ENCODE data around the gene TOX4.

The TOX4 gene

GRCh38 chr14:21501568-21501967 is 24.6 kb downstream of the TOX4 start:
- in situ Hi-C loops (cut with HindIII; ENCODE audit: low sequenced_read_pairs) = no loop called here

- in situ Hi-C loops (cut with HindIII; ENCODE audit: low sequenced_read_pairs) = no loop called here
Observed at GRCh38 chr14:21503376-21503775, 26.4 kb downstream of the TOX4 start.

GRCh38 chr14:21505012-21505553 is 28.1 kb downstream of the TOX4 start:
- in situ Hi-C loops (cut with HindIII; ENCODE audit: low sequenced_read_pairs) = no loop called here

- in situ Hi-C loops (cut with HindIII; ENCODE audit: low sequenced_read_pairs) = no loop called here
Observed at GRCh38 chr14:21506557-21506956, 29.6 kb downstream of the TOX4 start.

GRCh38 chr14:21509432-21510143 is 32.6 kb downstream of the TOX4 start:
- in situ Hi-C loops (cut with HindIII; ENCODE audit: low sequenced_read_pairs) = no loop called here

- in situ Hi-C loops (cut with HindIII; ENCODE audit: low sequenced_read_pairs) = no loop called here
Observed at GRCh38 chr14:21510735-21511657, 34.0 kb downstream of the TOX4 start, which contains the start of gene METTL3. Gene METTL3, minus strand, starts transcription at chr14:21511340. Its CDS starts 117 bp downstream, at chr14:21511223.

GRCh38 chr14:21514341-21514740 is 37.3 kb downstream of the TOX4 start:
- in situ Hi-C loops (cut with HindIII; ENCODE audit: low sequenced_read_pairs) = no loop called here

- in situ Hi-C loops (cut with HindIII; ENCODE audit: low sequenced_read_pairs) = no loop called here
Observed at GRCh38 chr14:21518725-21519124, 41.7 kb downstream of the TOX4 start.

GRCh38 chr14:21520767-21521166 is 43.8 kb downstream of the TOX4 start:
- in situ Hi-C loops (cut with HindIII; ENCODE audit: low sequenced_read_pairs) = no loop called here

- in situ Hi-C loops (cut with HindIII; ENCODE audit: low sequenced_read_pairs) = no loop called here
Observed at GRCh38 chr14:21521501-21521900, 44.5 kb downstream of the TOX4 start.

- in situ Hi-C loops (cut with HindIII; ENCODE audit: low sequenced_read_pairs) = no loop called here
Observed at GRCh38 chr14:21523203-21523602, 46.2 kb downstream of the TOX4 start.

- in situ Hi-C loops (cut with HindIII; ENCODE audit: low sequenced_read_pairs) = no loop called here
Observed at GRCh38 chr14:21524575-21525490, 47.8 kb downstream of the TOX4 start.

- in situ Hi-C loops (cut with HindIII; ENCODE audit: low sequenced_read_pairs) = no loop called here
Observed at GRCh38 chr14:21525571-21525961, 48.6 kb downstream of the TOX4 start.

GRCh38 chr14:21525962-21526671 is 49.1 kb downstream of the TOX4 start, which contains the start of gene SALL2:
Gene SALL2, minus strand, starts transcription at chr14:21526346. Its CDS starts 219 bp downstream, at chr14:21526127.
- in situ Hi-C loops (cut with HindIII; ENCODE audit: low sequenced_read_pairs) = no loop called here

GRCh38 chr14:21526672-21527317 is 49.8 kb downstream of the TOX4 start:
- in situ Hi-C loops (cut with HindIII; ENCODE audit: low sequenced_read_pairs) = no loop called here

GRCh38 chr14:21527318-21527679 is 50.3 kb downstream of the TOX4 start:
- in situ Hi-C loops (cut with HindIII; ENCODE audit: low sequenced_read_pairs) = no loop called here

GRCh38 chr14:21528381-21529348 is 51.7 kb downstream of the TOX4 start:
- in situ Hi-C loops (cut with HindIII; ENCODE audit: low sequenced_read_pairs) = no loop called here

GRCh38 chr14:21529515-21529914 is 52.5 kb downstream of the TOX4 start:
- in situ Hi-C loops (cut with HindIII; ENCODE audit: low sequenced_read_pairs) = no loop called here
